Calu3 (cell line): ENCODE data around the gene PDE4B. TPM values are rescaled to one million over a fixed set of nuclear protein-coding genes. Genes with fewer than 3 reads are reported as not detected.

Experiments
- BruUV-seq: library from RNA; stranded (reverse); fragments of 400-500 nt; replicated peaks from 2 replicates; lab custom pipeline; 2021; lab: Mats Ljungman, UMichigan
- CTCF ChIA-PET: fragments of 300-600 bp; sonication (Branson Sonifier 250); formaldehyde crosslinking; loops from one replicate; lab custom pipeline; 2022; ENCODE audit warnings: antibody characterized with exemption; lab: Charles Lee
- DNase-seq: peaks from one replicate; pipeline ENCODE4 v3.0.0; 2022
- H3K27ac Mint-ChIP-seq: one replicate; pipeline ENCODE4 v1.8.0; 2022; ENCODE audit warnings: mixed read lengths; ENCODE audit not compliant: unreplicated experiment
- H3K27me3 Mint-ChIP-seq: one replicate; pipeline ENCODE4 v1.8.0; 2022; ENCODE audit warnings: mixed read lengths; ENCODE audit not compliant: unreplicated experiment
- H3K36me3 Mint-ChIP-seq: one replicate; pipeline ENCODE4 v1.8.0; 2022; ENCODE audit warnings: mild to moderate bottlenecking, moderate library complexity, mixed read lengths; ENCODE audit not compliant: insufficient read depth, unreplicated experiment
- H3K4me1 Mint-ChIP-seq: one replicate; pipeline ENCODE4 v1.8.0; 2022; ENCODE audit warnings: mild to moderate bottlenecking, low read depth, mixed read lengths; ENCODE audit not compliant: unreplicated experiment
- H3K4me3 Mint-ChIP-seq: one replicate; pipeline ENCODE4 v1.8.0; 2022; ENCODE audit warnings: mild to moderate bottlenecking, low read depth, moderate library complexity, mixed read lengths; ENCODE audit not compliant: unreplicated experiment
- H3K9me3 Mint-ChIP-seq: one replicate; pipeline ENCODE4 v1.8.0; 2022; ENCODE audit warnings: low read depth, mixed read lengths; ENCODE audit not compliant: unreplicated experiment
- intact Hi-C: fragments of 100-400 bp; cut with micrococcal nuclease; formaldehyde crosslinking; loops from one replicate; pipeline ENCODE4 v1.10.0; 2022; ENCODE audit not compliant: unreplicated experiment
- total RNA-seq: library from RNA; stranded (reverse); gene quantifications from 2 replicates; pipeline ENCODE4 v1.2.3, GENCODE V29; 2022
- TF ChIP-seq, protein P1 (sequence below): fragments of 200-600 bp; IDR thresholded peaks from one replicate; pipeline ENCODE4 v1.8.0; 2022; ENCODE audit warnings: antibody characterized with exemption; ENCODE audit not compliant: unreplicated experiment

PDE4B gene
- total RNA-seq, 1 experiment from 2014 or later, result 2.9 TPM

DNA sequence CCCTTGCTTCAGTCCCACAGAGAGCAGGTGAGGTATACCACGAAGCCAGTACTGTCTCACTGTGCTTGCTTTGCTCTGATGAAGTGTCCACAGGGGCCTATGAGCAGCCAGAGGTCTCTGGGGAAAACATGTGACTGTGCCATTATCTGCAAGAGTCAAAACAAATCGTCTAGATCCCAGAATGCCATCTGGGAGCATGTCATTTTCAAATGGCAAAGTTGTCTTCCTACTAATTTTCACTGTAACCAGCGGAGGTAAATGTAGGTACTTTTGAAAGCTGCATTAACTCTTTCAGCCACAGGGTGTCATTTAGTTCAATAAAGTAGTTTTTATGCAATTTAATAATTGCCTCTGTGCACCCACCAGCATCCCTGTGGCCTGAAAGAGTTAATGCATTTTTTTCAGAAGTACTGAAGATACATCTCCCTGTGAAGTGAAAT lies 567.6 kb downstream of the PDE4B start:
- intact Hi-C loops, result no loop called here
- TF ChIP-seq, protein P1, sequence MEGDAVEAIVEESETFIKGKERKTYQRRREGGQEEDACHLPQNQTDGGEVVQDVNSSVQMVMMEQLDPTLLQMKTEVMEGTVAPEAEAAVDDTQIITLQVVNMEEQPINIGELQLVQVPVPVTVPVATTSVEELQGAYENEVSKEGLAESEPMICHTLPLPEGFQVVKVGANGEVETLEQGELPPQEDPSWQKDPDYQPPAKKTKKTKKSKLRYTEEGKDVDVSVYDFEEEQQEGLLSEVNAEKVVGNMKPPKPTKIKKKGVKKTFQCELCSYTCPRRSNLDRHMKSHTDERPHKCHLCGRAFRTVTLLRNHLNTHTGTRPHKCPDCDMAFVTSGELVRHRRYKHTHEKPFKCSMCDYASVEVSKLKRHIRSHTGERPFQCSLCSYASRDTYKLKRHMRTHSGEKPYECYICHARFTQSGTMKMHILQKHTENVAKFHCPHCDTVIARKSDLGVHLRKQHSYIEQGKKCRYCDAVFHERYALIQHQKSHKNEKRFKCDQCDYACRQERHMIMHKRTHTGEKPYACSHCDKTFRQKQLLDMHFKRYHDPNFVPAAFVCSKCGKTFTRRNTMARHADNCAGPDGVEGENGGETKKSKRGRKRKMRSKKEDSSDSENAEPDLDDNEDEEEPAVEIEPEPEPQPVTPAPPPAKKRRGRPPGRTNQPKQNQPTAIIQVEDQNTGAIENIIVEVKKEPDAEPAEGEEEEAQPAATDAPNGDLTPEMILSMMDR, result no peak
- H3K27me3 Mint-ChIP-seq, result no peaks in the 10 kb centered on the region
- DNase-seq, result no peak
- H3K4me1 Mint-ChIP-seq, result no peaks in the 10 kb centered on the region
- no peak overlapping the region for H3K27ac Mint-ChIP-seq
- CTCF ChIA-PET, result no interaction called here
- H3K4me3 Mint-ChIP-seq, result no peak overlapping the region
- H3K9me3 Mint-ChIP-seq, result no peaks in the 10 kb centered on the region
- no peaks in the 10 kb centered on the region for H3K36me3 Mint-ChIP-seq
- no TSS peak for BruUV-seq

DNA sequence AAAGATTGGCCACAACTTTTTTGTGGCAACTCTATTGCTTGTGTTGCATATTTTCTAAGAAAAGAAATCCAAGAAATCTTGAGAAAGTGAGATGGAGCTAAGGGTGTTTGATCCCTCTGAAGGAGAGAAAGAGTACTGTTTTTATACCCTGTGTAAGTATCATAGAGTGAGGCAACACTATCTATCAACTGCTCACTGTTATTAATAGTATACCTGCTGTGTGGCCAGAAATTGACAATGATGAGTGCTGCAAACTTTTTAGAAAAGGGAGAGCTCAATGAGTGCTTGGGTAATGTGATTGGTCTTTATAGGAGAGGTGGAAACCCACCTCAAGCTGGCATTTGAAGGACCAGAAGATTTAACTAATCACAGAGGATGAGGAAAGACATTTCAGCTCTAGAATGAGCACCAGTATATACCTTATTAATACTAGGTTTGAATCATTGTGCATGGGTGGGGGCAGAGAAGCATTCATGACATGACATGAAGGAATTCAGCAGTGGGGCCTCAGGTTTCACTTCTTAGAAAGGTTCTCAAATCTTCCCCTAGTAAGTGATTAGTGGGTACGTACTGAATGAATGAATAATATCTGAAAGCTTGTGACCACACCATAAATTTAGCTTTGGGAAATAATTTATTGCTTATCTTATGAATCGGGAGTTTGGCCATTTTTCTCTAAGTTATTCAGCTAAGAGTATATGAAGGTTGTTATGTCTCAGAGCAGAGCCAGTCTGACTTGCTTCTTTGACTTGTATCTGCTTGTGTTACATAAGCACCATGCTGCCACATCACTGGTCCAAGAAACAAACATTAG lies 572.1 kb downstream of the PDE4B start:
- intact Hi-C loops, result no loop called here
- Mint-ChIP-seq H3K27ac (no peak overlapping the region), H3K36me3 (no peaks in the 10 kb centered on the region), H3K4me1 (no peaks in the 10 kb centered on the region), H3K27me3 (no peaks in the 10 kb centered on the region), H3K4me3 (no peak overlapping the region), H3K9me3 (no peaks in the 10 kb centered on the region)
- no TSS peak for BruUV-seq
- CTCF ChIA-PET, result no interaction called here
- TF ChIP-seq, protein P1, result no peak
- DNase-seq, result no peak

DNA sequence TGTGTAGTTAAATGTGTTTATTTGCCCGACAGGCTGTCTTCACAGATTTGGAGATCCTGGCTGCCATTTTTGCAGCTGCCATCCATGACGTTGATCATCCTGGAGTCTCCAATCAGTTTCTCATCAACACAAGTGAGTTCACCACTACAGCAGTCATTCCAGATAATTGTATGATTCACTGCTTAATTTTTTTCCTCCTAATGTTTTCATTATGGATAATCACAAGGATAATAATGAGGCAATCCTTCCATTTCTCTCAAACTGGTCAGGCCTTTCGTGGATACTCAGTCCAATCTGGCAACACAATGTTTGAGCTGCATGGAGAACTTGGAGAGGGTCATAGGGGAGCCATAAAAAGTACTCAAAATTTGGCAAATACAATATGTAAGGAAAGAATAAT lies 572.9 kb downstream of the PDE4B start:
- Mint-ChIP-seq H3K4me3 (no peak overlapping the region), H3K27ac (no peak overlapping the region), H3K4me1 (no peaks in the 10 kb centered on the region), H3K27me3 (no peaks in the 10 kb centered on the region), H3K9me3 (no peaks in the 10 kb centered on the region), H3K36me3 (no peaks in the 10 kb centered on the region)
- DNase-seq, result no peak
- no TSS peak for BruUV-seq
- CTCF ChIA-PET, result interaction anchor here (0.6 kb wide), 1 partner anchor 71 kb away, joined by 3 read pairs; no protein-coding TSS in a partner anchor
- TF ChIP-seq, protein P1, result no peak
- intact Hi-C loops, result no loop called here

DNA sequence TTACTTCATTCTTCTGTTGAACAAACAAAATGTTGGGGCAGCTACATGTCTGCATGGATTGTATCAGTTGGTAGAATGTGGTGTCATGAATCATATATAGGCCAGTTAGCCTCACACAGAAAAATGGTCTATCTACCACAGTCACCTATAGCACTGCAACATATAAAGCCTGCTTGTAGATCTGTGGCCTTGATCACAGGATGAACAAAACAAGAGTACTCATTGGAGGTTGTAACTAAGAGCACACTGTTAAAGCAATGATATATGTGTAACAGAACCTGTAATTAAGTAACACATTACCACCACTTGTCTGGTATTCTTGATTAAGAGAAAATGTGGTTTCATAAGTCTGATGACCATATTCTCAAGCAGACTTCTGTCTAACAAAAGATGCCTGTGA lies 573.9 kb downstream of the PDE4B start:
- intact Hi-C loops, result no loop called here
- Mint-ChIP-seq H3K36me3 (no peaks in the 10 kb centered on the region), H3K27ac (no peak overlapping the region), H3K4me3 (no peak overlapping the region), H3K9me3 (no peaks in the 10 kb centered on the region), H3K27me3 (no peaks in the 10 kb centered on the region), H3K4me1 (peaks cover 7% of the 10 kb centered on the region)
- CTCF ChIA-PET, result no interaction called here
- BruUV-seq, result no TSS peak
- TF ChIP-seq, protein P1, result no peak
- DNase-seq, result no peak
